GM19239 (cell line): ENCODE measurements around the gene CRIP2.

ENCODE experiments used
- DNase-seq: peaks from one replicate; pipeline ENCODE4 v3.0.0; 2011; ENCODE audit warnings: low spot score; ENCODE audit not compliant: insufficient read length
- FAIRE-seq: peaks from 2 replicates; lab custom pipeline; 2011; peaks lifted over from hg19 to GRCh38; lab: Jason Lieb, UNC

CRIP2 gene

DNA sequence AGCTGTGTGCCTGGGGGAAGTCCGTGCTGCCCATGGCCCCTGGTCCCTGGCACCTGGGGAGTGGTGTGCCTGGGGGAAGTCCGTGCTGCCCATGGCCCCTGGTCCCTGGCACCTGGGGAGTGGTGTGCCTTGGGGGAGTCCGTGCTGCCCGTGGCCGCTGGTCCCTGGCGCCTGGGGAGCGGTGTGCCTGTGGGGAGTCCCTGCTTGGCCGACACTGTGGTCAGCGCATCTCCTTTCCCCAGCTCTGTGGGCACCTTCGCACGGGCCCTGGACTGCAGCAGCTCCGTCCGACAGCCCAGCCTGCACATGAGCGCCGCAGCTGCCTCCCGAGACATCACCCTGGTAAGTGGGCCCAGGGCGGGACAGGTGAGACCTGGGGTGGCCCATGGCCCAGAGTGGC lies 14.5 kb upstream of the CRIP2 start:
- no peak for FAIRE-seq

DNA sequence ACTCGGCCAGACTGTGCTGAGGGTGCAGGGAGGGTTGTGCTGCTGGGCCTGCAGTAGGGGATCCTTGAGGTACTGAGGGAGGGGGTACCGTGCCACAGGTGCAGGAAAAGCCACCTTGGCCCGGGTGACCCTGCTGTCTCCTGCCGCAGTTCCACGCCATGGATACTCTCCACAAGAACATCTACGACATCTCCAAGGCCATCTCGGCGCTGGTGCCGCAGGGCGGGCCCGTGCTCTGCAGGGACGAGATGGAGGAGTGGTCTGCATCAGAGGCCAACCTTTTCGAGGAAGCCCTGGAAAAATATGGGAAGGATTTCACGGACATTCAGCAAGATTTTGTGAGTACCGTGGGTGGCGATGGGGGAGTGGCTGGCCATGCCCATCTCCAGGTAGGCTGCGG lies 14.0 kb upstream of the CRIP2 start:
- FAIRE-seq: no peak

More for the DNA sequence above, 14.5 kb upstream of the CRIP2 start:
- DNase-seq: no peak

DNA sequence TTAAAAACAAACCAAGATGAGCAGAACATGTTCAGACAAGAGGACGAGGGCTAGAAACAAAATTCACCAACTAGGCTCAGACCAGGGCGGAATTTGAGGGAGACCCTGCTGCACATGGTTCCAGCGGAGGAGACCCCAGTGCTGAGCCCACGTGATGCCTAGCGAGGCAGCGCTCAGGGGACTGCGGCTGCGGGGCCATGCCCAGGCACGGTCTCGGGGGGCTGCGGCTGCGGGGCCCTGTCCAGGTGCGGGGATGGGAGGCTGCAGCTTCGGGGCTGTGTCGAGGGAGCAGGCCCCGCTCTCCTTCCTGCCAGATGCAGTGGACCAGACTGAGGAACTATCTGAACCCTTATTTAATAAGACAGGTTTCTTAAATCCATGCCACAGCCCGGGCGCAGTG lies 12.7 kb upstream of the CRIP2 start:
- FAIRE-seq: no peak
- no peak for DNase-seq

More for the DNA sequence above, 14.0 kb upstream of the CRIP2 start:
- no peak for DNase-seq

DNA sequence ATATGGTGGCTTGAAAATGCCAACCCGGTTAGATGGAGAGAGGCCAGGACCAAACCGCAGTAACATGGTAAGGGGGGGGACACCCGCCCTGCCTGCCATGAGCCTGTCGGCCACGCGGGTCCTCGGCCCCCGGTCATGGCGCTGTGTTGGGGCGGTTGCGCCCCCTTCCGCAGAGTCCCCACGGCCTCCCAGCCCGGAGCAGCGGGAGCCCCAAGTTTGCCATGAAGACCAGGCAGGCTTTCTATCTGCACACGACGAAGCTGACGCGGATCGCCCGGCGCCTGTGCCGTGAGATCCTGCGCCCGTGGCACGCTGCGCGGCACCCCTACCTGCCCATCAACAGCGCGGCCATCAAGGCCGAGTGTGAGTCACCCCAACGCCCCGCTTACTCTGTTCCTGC lies 10.1 kb upstream of the CRIP2 start:
- DNase-seq (no peak), FAIRE-seq (no peak)

DNA sequence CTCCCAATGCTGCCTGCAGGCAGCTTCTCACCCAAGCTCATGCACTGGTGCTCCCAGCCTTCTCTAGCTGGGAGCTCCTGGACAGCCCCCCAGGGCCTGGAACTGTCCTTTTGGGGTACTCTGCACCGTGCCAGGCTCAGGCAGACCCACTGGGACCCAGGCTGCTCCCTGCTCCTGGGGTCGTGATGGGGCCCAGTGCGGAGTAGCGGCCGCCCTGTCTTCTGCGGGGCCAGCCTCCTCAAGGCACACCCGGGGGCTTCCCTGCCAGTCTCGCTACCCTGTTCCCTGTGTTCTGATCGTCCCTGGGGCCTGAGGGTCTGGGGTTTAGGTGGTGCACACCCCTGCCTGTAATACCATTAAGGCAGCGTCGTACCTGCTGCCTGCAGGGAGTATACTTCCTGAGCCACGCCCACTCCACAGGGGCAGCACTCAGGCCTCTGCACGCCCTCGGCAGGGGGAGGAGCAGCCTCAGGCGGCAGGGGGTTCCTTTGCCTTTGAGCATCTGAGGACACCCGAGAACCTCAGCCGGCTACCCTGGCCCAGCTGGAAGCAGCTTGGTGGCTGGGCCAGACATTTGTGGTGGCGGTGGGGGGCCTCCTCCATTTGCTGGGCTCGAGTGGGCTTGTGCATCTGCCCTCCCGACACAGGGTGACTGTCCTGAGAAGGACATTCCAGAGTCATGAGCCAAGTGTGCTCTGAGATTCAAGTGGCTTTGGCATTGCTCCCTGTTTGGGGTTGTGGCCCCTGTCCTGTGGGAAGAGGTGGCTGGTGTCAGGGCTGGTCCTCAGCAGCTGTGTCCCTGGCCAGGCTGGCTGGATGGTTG lies 9.2 kb upstream of the CRIP2 start:
- no peak for FAIRE-seq
- no peak for DNase-seq

DNA sequence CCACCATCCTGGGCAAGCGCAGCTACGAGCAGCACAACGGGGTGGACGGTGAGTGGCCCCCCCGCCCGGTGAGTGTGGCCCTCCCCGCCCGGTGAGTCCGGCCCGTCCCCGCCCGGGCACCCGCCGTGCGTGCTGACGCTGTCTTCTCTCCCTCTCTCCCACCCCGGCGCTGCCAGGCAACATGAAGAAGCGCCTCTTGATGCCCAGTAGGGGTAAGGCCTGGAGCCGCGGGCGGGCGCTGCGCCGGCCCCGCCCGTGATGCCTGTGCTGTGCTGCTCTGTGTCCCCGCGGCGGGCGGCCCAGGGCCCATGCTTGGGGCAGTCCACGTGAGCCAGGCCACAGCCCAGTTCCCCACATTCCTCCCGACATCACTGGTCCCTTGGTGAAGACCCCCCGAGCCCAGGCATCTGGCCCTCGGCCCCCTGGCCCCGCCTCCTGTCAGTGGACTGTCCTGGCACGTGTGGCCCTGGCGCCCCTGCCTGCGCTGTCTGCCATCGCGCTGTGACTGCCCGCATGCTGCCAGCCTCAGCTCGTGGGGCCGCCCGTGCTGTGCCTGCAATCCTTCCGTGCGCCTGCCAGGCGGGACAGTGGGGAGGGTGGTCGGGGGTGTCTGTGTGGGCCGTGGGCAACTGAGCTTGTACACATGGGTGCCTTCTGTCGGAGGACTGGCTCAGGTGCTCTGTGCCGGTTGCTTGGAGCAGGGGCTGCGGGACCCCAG lies 7.9 kb upstream of the CRIP2 start:
- DNase-seq (no peak), FAIRE-seq (no peak)

DNA sequence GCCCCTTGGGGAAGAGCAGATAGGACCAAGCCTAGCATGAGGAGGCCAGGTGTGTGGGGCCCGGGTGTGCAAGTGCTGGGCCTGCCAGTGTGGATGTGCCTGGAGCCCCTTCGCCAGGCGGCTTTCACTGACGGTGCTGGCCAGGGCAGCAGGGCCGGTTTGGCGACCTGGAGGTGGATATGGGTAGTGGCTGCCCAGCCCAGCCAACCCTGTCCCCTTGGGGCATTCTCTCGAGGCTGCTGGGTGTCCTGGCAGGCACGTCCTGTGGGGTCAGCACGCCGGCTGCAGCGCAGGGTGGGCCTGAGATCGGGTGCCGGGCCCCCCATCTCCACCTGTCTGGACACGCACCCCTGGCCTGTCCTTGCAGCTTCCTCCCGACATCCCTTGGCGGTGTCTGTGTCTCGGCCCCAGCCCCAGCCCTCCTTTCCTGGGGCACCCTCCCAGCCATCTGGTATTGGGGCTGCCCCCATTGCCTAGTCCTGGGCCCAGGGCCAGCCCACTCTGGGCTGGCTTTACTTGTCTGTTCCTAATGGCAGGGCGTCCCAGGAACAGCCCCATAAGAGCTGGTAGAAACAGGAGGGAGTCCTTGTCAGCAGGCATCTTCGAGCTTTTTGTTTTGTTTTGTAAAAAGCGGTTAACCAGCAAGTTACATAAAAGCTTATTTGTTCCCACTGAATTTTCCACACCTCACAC lies 7.2 kb upstream of the CRIP2 start:
- DNase-seq (no peak), FAIRE-seq (no peak)

DNA sequence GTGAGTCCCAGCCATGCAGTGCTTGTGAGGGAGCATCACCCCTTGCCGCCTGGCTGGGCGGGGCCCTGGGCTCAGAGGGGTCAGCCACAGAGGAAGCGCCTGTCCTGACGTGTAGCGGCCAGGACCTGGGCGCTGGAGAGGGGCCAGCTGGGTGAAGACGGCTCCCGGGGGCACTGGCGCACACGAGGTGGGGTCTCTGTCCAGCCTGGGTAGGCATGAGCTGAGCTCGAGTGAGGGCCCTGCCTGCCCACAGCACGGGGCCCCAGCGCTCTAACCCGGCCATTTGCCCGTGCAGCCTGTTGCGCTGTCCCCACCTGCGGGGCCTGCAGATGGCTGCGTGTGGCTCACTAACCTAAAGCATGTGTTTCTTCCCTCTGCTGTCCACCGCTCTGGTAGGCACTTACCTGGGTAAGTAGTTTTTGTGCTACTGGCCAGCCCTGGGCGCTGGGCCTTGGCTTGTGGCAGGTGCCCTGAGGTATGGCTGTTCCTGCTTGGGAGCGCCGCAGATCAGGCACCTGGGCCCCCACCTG lies 6.6 kb upstream of the CRIP2 start:
- DNase-seq: no peak

DNA sequence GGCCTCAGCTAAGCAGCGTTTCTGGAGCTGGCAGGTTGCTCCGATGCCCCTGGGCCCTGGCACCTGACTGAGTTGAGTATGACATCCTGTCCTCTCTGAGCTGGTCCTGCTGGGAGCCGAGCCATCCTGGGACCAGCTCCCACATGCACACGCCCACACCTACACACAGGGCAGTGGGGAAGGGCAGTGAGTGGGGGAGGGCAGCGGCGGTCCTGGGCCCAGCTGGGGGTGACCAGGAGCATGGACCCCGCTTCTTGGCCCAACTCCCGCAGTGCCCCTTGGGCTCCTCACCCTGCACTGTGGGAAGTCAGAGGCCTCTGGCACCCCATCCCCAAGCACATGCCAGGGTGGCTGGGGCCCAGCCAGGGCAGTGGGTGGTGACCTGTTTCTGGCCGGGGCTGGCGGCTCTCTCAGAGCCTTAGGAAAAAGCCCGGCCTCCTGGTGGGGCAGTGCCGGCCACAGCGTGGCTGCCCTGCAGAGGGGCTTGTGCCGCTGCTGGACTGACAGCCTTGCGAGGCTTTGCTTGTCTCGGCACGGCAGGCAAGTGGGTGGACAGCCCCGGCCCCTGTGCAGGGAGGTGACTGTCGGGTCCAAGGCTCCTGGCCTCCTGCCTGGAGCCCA lies 5.9 kb upstream of the CRIP2 start:
- FAIRE-seq (no peak), DNase-seq (no peak)

More for the DNA sequence above, 6.6 kb upstream of the CRIP2 start:
- FAIRE-seq: no peak

DNA sequence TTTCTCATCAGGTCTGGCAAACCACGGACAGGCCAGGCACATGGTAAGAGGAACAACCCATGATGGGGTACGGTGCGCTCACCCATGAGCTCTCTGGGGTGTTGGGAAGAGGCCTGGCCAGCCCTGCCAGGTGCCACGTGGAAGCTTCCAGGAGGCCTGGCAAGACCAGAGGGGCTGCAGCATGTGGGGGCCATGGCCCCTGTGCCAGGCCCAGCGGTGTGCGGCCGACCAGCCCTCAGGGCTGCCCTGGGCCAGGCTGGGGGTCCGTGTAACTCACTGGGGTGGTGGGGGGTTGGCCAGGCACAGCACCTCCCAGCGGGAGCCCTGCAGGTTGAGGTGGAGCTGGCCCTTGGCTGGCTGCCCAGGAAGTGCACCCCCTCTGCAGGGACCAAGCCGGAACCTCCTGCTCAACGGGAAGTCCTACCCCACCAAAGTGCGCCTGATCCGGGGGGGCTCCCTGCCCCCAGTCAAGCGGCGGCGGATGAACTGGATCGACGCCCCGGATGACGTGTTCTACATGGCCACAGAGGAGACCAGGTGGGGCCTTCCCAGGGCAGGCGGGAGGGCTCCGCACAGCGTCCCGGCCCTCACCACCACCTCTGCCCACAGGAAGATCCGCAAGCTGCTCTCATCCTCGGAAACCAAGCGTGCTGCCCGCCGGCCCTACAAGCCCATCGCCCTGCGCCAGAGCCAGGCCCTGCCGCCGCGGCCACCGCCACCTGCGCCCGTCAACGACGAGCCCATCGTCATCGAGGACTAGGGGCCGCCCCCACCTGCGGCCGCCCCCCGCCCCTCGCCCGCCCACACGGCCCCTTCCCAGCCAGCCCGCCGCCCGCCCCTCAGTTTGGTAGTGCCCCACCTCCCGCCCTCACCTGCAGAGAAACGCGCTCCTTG lies 4.9 kb upstream of the CRIP2 start:
- no peak for DNase-seq
- no peak for FAIRE-seq

DNA sequence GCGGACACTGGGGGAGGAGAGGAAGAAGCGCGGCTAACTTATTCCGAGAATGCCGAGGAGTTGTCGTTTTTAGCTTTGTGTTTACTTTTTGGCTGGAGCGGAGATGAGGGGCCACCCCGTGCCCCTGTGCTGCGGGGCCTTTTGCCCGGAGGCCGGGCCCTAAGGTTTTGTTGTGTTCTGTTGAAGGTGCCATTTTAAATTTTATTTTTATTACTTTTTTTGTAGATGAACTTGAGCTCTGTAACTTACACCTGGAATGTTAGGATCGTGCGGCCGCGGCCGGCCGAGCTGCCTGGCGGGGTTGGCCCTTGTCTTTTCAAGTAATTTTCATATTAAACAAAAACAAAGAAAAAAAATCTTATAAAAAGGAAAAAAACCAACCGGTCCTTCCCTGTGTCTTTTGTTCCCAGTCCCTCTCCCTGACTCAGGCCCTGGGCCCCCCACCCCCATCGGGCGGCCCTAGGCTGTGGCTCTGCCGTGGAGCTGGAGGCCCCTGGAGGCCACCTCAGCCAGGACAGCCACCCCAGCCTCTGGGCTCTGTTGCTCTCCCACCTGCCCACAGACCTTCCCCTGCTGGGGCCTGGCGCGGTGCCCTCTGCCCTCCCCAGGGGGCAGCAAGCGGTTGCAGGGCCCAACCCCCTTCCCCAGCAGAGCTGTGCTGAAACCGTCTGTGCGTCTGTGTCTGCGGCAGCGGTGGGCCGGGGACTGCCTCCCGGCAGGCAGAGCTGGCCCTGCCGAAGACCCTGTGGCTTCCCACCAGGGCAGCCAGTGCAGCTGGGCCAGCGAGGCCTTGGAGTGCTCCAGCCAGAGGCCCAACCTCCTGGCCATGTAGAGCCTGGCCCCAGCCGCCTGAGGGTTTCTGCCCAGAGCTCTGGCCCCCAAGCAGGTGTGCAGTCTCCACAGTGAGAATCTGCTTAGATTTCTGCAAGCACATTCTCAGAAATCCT lies 4.0 kb upstream of the CRIP2 start:
- DNase-seq (no peak), FAIRE-seq (no peak)

DNA sequence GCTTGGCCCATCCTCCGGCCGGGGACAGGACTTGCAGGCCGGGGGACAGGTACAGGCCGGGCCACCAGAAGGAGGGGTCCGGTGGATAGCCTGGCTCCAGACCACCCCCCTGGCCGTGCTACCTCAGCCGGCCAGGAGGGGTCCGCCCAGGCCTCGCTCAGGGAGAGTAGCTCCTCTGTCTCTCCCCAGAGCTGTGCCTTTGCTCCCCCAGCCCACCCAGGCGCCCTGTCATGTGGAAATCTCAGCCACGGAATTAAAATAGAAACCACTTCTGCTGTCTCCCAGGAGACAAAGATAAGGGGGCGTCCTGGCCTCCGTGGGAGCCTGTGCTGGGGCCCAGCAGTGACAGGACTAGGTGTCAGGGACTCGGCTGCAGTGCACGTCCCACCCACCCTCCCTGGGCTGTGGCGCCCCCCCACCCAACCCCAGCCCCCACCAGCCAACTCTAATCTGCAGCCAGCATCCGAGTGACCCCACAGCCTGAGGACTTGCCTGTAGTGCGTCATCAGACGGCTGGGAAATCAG lies 3.3 kb upstream of the CRIP2 start:
- DNase-seq (no peak), FAIRE-seq (no peak)

DNA sequence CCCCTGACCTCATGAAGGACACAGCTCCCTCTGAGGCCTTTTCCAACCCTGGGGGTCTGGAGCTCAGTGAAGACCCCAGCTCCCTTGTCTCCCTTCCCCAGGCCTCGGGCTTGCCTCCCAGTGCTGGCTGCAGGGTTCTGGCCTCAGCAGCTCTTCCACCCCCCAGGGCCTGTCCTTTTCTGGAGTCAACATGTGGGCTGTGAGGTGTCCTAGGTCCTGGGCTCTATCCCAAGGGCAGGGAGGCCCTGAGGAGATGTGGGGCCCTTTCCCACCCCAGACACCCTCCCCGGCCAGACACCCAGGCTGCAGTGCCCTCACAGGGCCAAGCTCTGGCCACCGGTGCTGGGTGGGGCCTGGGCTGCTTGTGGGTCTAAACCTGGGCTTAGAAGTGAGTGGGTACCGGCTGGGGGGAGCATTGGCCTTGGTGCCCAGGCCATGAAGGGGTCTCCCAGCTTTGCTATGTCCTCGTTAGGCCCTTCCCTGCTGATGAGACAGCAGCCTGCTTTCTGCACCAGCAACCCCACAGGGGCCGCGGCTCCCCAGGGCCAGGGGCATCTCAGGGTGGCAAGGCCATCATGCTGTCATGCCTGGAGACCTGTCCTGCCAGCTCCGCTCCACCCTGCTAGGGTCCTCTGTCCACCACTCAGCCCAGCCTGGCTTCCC lies 2.7 kb upstream of the CRIP2 start:
- DNase-seq (no peak), FAIRE-seq (no peak)

DNA sequence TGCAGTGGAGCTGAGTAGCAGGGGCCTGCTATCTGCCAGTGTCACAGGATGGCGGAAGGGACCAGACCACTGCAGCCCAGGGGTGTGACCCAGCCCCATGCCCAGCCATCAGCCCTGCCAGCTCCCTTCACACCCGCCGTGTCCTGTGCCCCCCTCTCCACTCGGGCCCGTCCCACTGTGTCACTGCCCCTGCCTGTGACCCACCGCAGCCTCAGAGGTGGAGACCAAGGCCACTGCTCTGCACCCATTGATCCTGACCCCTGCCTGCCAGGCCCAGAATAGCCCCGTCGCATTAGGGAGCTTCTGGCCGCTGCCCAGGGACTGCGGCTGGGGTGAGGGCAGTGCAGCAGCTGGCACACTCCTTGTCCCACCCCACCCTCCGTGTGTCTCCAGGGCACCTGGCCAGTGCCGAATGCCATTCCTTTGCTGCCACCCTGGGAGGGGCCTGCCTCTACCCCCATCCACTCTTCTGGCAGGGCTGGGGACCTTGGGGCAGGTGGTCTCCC lies 2.1 kb upstream of the CRIP2 start:
- DNase-seq (no peak), FAIRE-seq (no peak)

DNA sequence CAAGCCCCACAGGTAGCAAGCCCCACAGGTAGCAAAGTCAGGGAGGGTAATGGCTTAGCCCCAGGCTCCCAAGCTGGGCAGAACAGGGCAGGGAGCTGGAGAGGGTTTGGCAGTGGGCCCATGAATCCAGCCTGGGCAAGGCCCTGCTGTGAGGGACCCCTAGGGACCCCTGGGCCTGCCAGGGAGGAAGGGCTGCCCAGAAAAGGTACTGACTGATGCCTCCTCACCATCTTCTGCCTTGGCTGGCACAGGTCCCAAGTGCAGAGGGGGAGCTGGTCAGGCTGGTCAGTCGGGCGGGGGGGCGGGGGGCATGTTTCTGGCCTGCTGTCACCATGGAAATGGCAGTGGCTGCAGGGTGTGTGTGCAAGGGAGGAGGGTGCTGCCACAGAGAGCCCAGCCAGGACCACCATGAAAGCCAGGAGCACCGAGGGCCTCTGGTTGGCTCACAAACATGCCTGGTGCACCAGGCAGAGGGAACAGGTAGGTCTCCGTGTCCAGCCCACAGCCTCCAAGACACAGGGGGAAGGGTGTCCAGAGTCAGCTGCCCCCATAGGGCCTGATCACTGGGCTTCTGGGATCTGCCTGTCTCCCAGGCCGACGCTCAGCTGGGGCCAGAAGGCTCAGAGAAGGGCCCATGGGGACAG lies 1.5 kb upstream of the CRIP2 start:
- DNase-seq (no peak), FAIRE-seq (no peak)

DNA sequence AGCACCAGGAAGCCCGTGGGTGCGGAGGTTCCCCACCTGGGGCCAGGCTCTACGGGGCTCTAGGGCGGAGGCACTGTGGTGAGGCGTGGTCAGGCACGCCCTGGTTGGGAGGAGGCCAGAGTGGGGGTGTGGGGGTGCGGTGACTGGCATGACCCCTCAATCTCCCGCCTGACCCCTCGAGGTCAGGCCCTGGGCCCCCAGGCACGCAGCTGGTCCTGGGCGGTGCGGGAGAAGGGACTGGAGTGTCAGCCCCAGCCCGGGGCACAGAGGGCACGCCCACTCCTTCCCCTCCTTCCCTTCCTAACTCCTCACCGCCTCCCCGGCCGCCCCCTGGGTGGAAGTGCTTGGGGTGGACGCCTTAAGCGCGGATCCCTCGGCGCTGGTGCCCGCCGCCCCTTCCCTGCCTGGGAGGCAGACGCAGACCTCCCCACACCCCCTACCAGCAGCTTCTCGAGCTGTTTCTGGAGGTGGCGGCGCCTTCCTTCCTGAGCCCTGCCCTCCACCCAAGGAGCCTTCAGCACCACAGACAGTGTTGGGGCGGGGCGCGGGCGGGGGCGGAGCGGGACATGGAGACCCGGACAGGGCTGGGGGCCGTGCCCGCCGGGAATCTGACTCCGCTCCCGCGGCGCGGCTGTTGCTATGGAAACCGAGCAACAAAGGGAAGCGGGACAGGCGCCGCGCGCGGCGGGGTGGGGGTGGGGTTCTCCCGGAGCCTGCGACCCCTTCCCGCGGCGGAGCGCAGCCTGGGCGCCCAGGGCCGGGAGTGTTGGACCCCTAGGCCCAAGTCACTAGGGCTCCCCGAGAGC lies 741 bp upstream of the CRIP2 start:
- DNase-seq: peak; percentile 83
- FAIRE-seq: no peak
